IMR-90 (cell line): ENCODE results near the gene MRPS22. TPM values are rescaled to one million over a fixed set of nuclear protein-coding genes. Genes with fewer than 3 reads are reported as not detected.
"Not testable (repeated sequence)": the region's sequence is repeated elsewhere in the genome, so short reads cannot be mapped to it uniquely, and the experiment has no call there.

Experiments
- ATAC-seq: fragments of 200-7000 bp; cut with Tn5 transposase; 2 replicates; pipeline ENCODE4 v1.9.1; 2020; ENCODE audit warnings: low read depth, mild to moderate bottlenecking, moderate library complexity
- BruUV-seq: library from RNA; stranded (reverse); fragments of 400-500 nt; replicated peaks from 2 replicates; lab custom pipeline; 2021; lab: Mats Ljungman, UMichigan
- CTCF ChIA-PET: fragments of 300-600 bp; formaldehyde crosslinking; extraction: SDS; loops from one replicate; lab custom pipeline; 2021; ENCODE audit warnings: antibody characterized with exemption; lab: Yijun Ruan, JAX
- POLR2A ChIA-PET: fragments of 300-600 bp; sonication (Branson Sonifier 250); formaldehyde crosslinking; loops from one replicate; lab custom pipeline; 2022; ENCODE audit warnings: antibody characterized with exemption; ENCODE audit not compliant: unreplicated experiment; lab: Charles Lee
- DNase-seq: peaks from one replicate; pipeline ENCODE4 v3.0.0; 2013
- H2AFZ ChIP-seq: replicated peaks from 2 replicates; pipeline ENCODE3; 2013; ENCODE audit warnings: low read length, mild to moderate bottlenecking; ENCODE audit not compliant: poor library complexity
- H2AK5ac ChIP-seq: 2 replicates; pipeline ENCODE4 v1.6.1; 2013; ENCODE audit warnings: low read depth, low read length, inconsistent platforms
- H2AK9ac ChIP-seq: replicated peaks from 2 replicates; pipeline ENCODE3; 2013; ENCODE audit warnings: mild to moderate bottlenecking, low read depth, low read length, moderate library complexity; ENCODE audit not compliant: poor library complexity
- H2BK120ac ChIP-seq: 2 replicates; pipeline ENCODE4 v1.6.1; 2013; ENCODE audit warnings: low read depth, low read length, inconsistent platforms
- H2BK15ac ChIP-seq: 3 replicates; pipeline ENCODE4 v1.6.1; 2013; ENCODE audit warnings: low read depth, low read length, inconsistent platforms
- H2BK20ac ChIP-seq: 2 replicates; pipeline ENCODE4 v1.6.1; 2013; ENCODE audit warnings: low read depth, mild to moderate bottlenecking, inconsistent platforms, low read length, moderate library complexity
- H2BK5ac ChIP-seq: 2 replicates; pipeline ENCODE4 v1.6.1; 2013; ENCODE audit warnings: mild to moderate bottlenecking, low read depth, low read length, inconsistent platforms; ENCODE audit not compliant: poor library complexity, severe bottlenecking
- H3K14ac ChIP-seq: replicated peaks from 2 replicates; pipeline ENCODE4 v1.6.1; 2013; ENCODE audit warnings: low read depth, low read length, inconsistent platforms
- H3K18ac ChIP-seq: 2 replicates; pipeline ENCODE4 v1.6.1; 2013; ENCODE audit warnings: low read depth, low read length, control low read depth
- H3K23ac ChIP-seq: 2 replicates; pipeline ENCODE4 v1.6.1; 2013; ENCODE audit warnings: low read depth, low read length, inconsistent platforms
- H3K27ac ChIP-seq: 2 replicates; pipeline ENCODE4 v1.5.1; 2013; ENCODE audit warnings: mild to moderate bottlenecking, control low read depth, low read length; ENCODE audit not compliant: insufficient read depth
- H3K27me3 ChIP-seq: 2 replicates; pipeline ENCODE4 v1.6.1; 2013; ENCODE audit warnings: low read length; ENCODE audit not compliant: control insufficient read depth, insufficient read depth
- H3K36me3 ChIP-seq: 2 replicates; pipeline ENCODE4 v1.6.1; 2013; ENCODE audit warnings: low read length, mixed read lengths; ENCODE audit not compliant: control insufficient read depth, insufficient read depth
- H3K4ac ChIP-seq: 2 replicates; pipeline ENCODE4 v1.6.1; 2013; ENCODE audit warnings: low read depth, low read length, inconsistent platforms
- H3K4me1 ChIP-seq: 2 replicates; pipeline ENCODE4 v1.6.1; 2013; ENCODE audit warnings: low read length, mixed read lengths; ENCODE audit not compliant: control insufficient read depth, insufficient read depth
- H3K4me2 ChIP-seq: 2 replicates; pipeline ENCODE4 v1.6.1; 2013; ENCODE audit warnings: low read depth, mild to moderate bottlenecking, control low read depth, low read length, moderate library complexity
- H3K4me3 ChIP-seq: 2 replicates; pipeline ENCODE4 v1.5.1; 2013; ENCODE audit warnings: low read depth, mild to moderate bottlenecking, control low read depth, low read length, moderate library complexity; ENCODE audit not compliant: insufficient read depth
- H3K56ac ChIP-seq: 2 replicates; pipeline ENCODE4 v1.6.1; 2013; ENCODE audit warnings: low read length, inconsistent platforms; ENCODE audit not compliant: insufficient read depth; ENCODE audit errors: extremely low read depth
- H3K79me1 ChIP-seq, 2 experiments: 2 replicates each; pipeline ENCODE4 v1.6.1; 2013; ENCODE audit warnings: low read length in 2 of 2, inconsistent platforms in 1 of 2, low read depth in 1 of 2
- H3K9ac ChIP-seq: 2 replicates; pipeline ENCODE4 v1.6.1; 2013; ENCODE audit warnings: low read depth, low read length, control low read depth
- H3K9me1 ChIP-seq: 2 replicates; pipeline ENCODE4 v1.6.1; 2013; ENCODE audit warnings: low read length, inconsistent platforms; ENCODE audit not compliant: insufficient read depth
- H3K9me3 ChIP-seq: 2 replicates; pipeline ENCODE4 v1.6.1; 2013; ENCODE audit warnings: low read length; ENCODE audit not compliant: control insufficient read depth, insufficient read depth
- H4K20me1 ChIP-seq: 2 replicates; pipeline ENCODE4 v1.6.1; 2013; ENCODE audit warnings: low read length, inconsistent platforms; ENCODE audit not compliant: insufficient read depth
- H4K5ac ChIP-seq: 2 replicates; pipeline ENCODE4 v1.6.1; 2013; ENCODE audit warnings: mild to moderate bottlenecking, low read depth, low read length, control low read depth
- H4K8ac ChIP-seq, 2 experiments: 2 replicates each; pipeline ENCODE4 v1.6.1; 2013; ENCODE audit warnings: low read depth in 2 of 2, low read length in 2 of 2, control low read depth in 1 of 2, inconsistent platforms in 1 of 2
- H4K91ac ChIP-seq: 2 replicates; pipeline ENCODE4 v1.6.1; 2013; ENCODE audit warnings: low read depth, low read length, inconsistent platforms; ENCODE audit not compliant: insufficient read depth
- MAFK ChIP-seq: IDR thresholded peaks from 2 replicates; pipeline ENCODE4 v1.6.1; 2012; ENCODE audit warnings: low read depth, low read length, improper control_type of control experiment
- NFE2L2 ChIP-seq: fragments of 150-350 bp; IDR thresholded peaks from 2 replicates; pipeline ENCODE4 v1.6.1; 2016; ENCODE audit warnings: low read depth, mild to moderate bottlenecking, low read length
- RCOR1 ChIP-seq: IDR thresholded peaks from 2 replicates; pipeline ENCODE4 v1.6.1; 2012; ENCODE audit warnings: mild to moderate bottlenecking, low read length, improper control_type of control experiment; ENCODE audit not compliant: insufficient replicate concordance
- SMC3 ChIP-seq: fragments of 150-350 bp; IDR thresholded peaks from 2 replicates; pipeline ENCODE4 v1.6.1; 2016; ENCODE audit warnings: low read depth, mild to moderate bottlenecking, antibody characterized with exemption, low read length, moderate library complexity
- WGBS, 2 experiments: methylation state at CpG; one replicate each; pipeline versions ENCODE4 v1.1.5 to v1.1.7; 2013; ENCODE audit warnings: missing lambda C conversion rate in 2 of 2; ENCODE audit not compliant: insufficient read length in 1 of 2; ENCODE audit errors: extremely low coverage in 2 of 2; 5-methylcytosine and 5-hydroxymethylcytosine counted together
- dilution Hi-C: fragments of 300-500 bp; cut with HindIII; formaldehyde crosslinking; loops from one replicate; pipeline ENCODE4 v1.14.3; 2018; ENCODE audit warnings: low sequenced_read_pairs; ENCODE audit not compliant: unreplicated experiment
- in situ Hi-C: fragments of 300-500 bp; cut with MboI; formaldehyde crosslinking; loops from 3 replicates; pipeline ENCODE4 v1.14.3; 2019; ENCODE audit warnings: low sequenced_read_pairs, inconsistent platforms, mixed read lengths
- intact Hi-C: fragments of 100-400 bp; cut with micrococcal nuclease; formaldehyde crosslinking; loops from 2 replicates; pipeline ENCODE4 v1.10.0; 2022
- polyA plus RNA-seq, 3 experiments: library from polyadenylated mRNA; depleted of rRNA; stranded (reverse); fragments of >200 nt; gene quantifications; 2 replicates each; pipeline ENCODE4 v1.2.3, GENCODE V29; 2012; ENCODE audit warnings: low replicate concordance in 1 of 3
- total RNA-seq: library from RNA; depleted of rRNA; stranded (reverse); fragments of >200 nt; gene quantifications from 2 replicates; pipeline ENCODE4 v1.2.3, GENCODE V29; 2012

Gene MRPS22
- total and polyA plus RNA-seq, 2 of the 4 experiments (the other 2 are of a cell fraction) = 54.5 to 72.4 TPM

GRCh38 chr3:139380575-139380974 is 36.8 kb downstream of the MRPS22 start:
- no peak overlapping the region for H3K23ac ChIP-seq
- BruUV-seq = no TSS peak
- no peaks in the 10 kb centered on the region for H3K4me1 ChIP-seq
- dilution Hi-C loops (no loop called here), intact Hi-C loops (no loop called here), in situ Hi-C loops (no loop called here)
- no peak overlapping the region for H2BK15ac ChIP-seq
- peaks cover 70% of the 10 kb centered on the region for H4K20me1 ChIP-seq
- H3K9me1 ChIP-seq = peaks cover 3% of the 10 kb centered on the region
- H2AFZ ChIP-seq = no peak overlapping the region
- H3K18ac ChIP-seq = no peak overlapping the region
- ChIA-PET CTCF (no interaction called here), POLR2A (no interaction called here)
- DNase-seq = no peak
- H2BK20ac ChIP-seq = no peak overlapping the region
- no peak overlapping the region for H4K91ac ChIP-seq
- no peak overlapping the region for H2BK5ac ChIP-seq
- H2BK120ac ChIP-seq = no peak overlapping the region
- H3K14ac ChIP-seq = no peak overlapping the region
- no peak overlapping the region for H3K27ac ChIP-seq
- peaks cover 26 to 45% of the 10 kb centered on the region in 2 experiments for H3K79me1 ChIP-seq
- H3K9ac ChIP-seq = no peak overlapping the region
- TF ChIP-seq MAFK (no peak), SMC3 (no peak), NFE2L2 (no peak), RCOR1 (no peak)
- H4K5ac ChIP-seq = no peak overlapping the region
- H3K4me2 ChIP-seq = no peak overlapping the region
- peaks cover 31% of the 10 kb centered on the region for H3K36me3 ChIP-seq
- no peak overlapping the region for H3K4me3 ChIP-seq
- H2AK5ac ChIP-seq = no peak overlapping the region
- H3K56ac ChIP-seq = no peak overlapping the region
- no peak overlapping the region for H4K8ac ChIP-seq
- no peak overlapping the region for H2AK9ac ChIP-seq
- H3K4ac ChIP-seq = no peak overlapping the region
- no peak for ATAC-seq
- no peaks in the 10 kb centered on the region for H3K9me3 ChIP-seq
- H3K27me3 ChIP-seq = no peaks in the 10 kb centered on the region
- no CpG with 5 or more reads among the region's 4 CpGs for WGBS, 2 experiments

DNA sequence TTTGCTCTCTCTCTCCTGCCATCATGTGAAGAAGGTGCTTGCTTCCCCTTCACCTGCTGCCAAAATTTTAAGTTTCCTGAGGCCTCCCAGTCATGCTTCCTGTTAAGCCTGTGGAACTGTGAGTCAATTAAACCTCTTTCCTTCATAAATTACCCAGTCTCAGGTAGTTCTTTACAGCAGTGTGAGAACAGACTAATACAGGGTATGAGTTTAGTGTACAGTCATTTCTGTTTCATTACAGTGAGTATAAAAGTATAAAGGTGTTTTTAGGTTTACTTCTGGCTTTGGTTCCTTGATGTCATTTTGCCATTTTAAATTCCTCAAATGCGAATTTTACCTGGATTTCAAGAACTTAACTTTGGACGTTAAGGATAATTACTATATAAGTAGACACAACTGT is 38.5 kb downstream of the MRPS22 start:
- H2BK15ac ChIP-seq, H3K4ac ChIP-seq, H3K9me1 ChIP-seq, H2BK120ac ChIP-seq, H4K5ac ChIP-seq, H2AFZ ChIP-seq, H4K8ac ChIP-seq, H2BK5ac ChIP-seq, DNase-seq, H3K9me3 ChIP-seq, H2AK9ac ChIP-seq, H4K91ac ChIP-seq, H3K4me3 ChIP-seq, H3K4me1 ChIP-seq, in situ Hi-C loops, POLR2A ChIA-PET, H3K14ac ChIP-seq, CTCF ChIA-PET, H2AK5ac ChIP-seq, dilution Hi-C loops, H3K27me3 ChIP-seq, H3K23ac ChIP-seq, ATAC-seq, H3K9ac ChIP-seq, H3K4me2 ChIP-seq, BruUV-seq, H2BK20ac ChIP-seq, H3K27ac ChIP-seq, H3K56ac ChIP-seq, H3K18ac ChIP-seq, intact Hi-C loops: not testable (repeated sequence)
- H4K20me1 ChIP-seq = peaks cover 83% of the 10 kb centered on the region
- peaks cover 23% of the 10 kb centered on the region for H3K36me3 ChIP-seq
- peaks cover 17 to 40% of the 10 kb centered on the region in 2 experiments for H3K79me1 ChIP-seq
- no CpG with 5 or more reads among the region's 2 CpGs for WGBS, 2 experiments
